KOPT-K1 (cell line): ENCODE measurements around the gene SLC38A9.
A peak's percentile ranks its signal among the peaks of the same experiment; 100 is the strongest.

Experiments
- H3K27ac ChIP-seq: fragments of 200-600 bp; sonication (generic); 2 replicates; pipeline ENCODE4 v1.5.1; 2016; ENCODE audit warnings: antibody characterized with exemption, mild to moderate bottlenecking, low read depth, low read length; ENCODE audit not compliant: poor library complexity, severe bottlenecking
- H3K36me3 ChIP-seq: fragments of 200-600 bp; sonication (generic); 2 replicates; pipeline ENCODE4 v1.5.1; 2017; ENCODE audit warnings: antibody characterized with exemption, mild to moderate bottlenecking, low read length, moderate library complexity; ENCODE audit not compliant: insufficient read depth
- H3K9me3 ChIP-seq: fragments of 200-600 bp; sonication (generic); 2 replicates; pipeline ENCODE4 v1.5.1; 2017; ENCODE audit warnings: antibody characterized with exemption, low read length, mild to moderate bottlenecking; ENCODE audit not compliant: insufficient read depth, poor library complexity, severe bottlenecking

Gene SLC38A9

GRCh38 chr5:55649963-55650362 lies 62.2 kb downstream of the SLC38A9 start:
- Histone ChIP-seq H3K9me3 (no peaks in the 10 kb centered on the region), H3K36me3 (peaks cover 11% of the 10 kb centered on the region; the same call in 1 of the 2 replicates), H3K27ac (no peak overlapping the region)

- Histone ChIP-seq H3K9me3 (no peaks in the 10 kb centered on the region), H3K27ac (no peak overlapping the region), H3K36me3 (peaks cover 13% of the 10 kb centered on the region; the same call in 1 of the 2 replicates)
Measured at GRCh38 chr5:55645304-55645703, 66.8 kb downstream of the SLC38A9 start.

- H3K27ac ChIP-seq, result no peak overlapping the region
- H3K9me3 ChIP-seq, result no peaks in the 10 kb centered on the region
- H3K36me3 ChIP-seq, result 0 out of 2 replicates have a peak, but pooled peaks cover 15% of the 10 kb centered on the region
Measured at GRCh38 chr5:55638455-55638854, 73.7 kb downstream of the SLC38A9 start.

- H3K36me3 ChIP-seq, result 0 out of 2 replicates have a peak, but pooled peaks cover 15% of the 10 kb centered on the region
- H3K9me3 ChIP-seq, result no peaks in the 10 kb centered on the region
- H3K27ac ChIP-seq, result no peak overlapping the region
Measured at GRCh38 chr5:55638051-55638450, 74.1 kb downstream of the SLC38A9 start.

- Histone ChIP-seq H3K9me3 (no peaks in the 10 kb centered on the region), H3K36me3 (0 out of 2 replicates have a peak, but pooled peaks cover 17% of the 10 kb centered on the region), H3K27ac (no peak overlapping the region)
Measured at GRCh38 chr5:55636683-55637082, 75.4 kb downstream of the SLC38A9 start.

GRCh38 chr5:55636177-55636576 lies 75.9 kb downstream of the SLC38A9 start:
- H3K27ac ChIP-seq, result no peak overlapping the region
- H3K9me3 ChIP-seq, result no peaks in the 10 kb centered on the region
- H3K36me3 ChIP-seq, result 0 out of 2 replicates have a peak, but pooled peaks cover 12% of the 10 kb centered on the region

- Histone ChIP-seq H3K27ac (no peak overlapping the region), H3K9me3 (no peaks in the 10 kb centered on the region), H3K36me3 (0 out of 2 replicates have a peak, but pooled peaks cover 10% of the 10 kb centered on the region)
Measured at GRCh38 chr5:55634866-55635265, 77.3 kb downstream of the SLC38A9 start.

- 0 out of 2 replicates have a peak, but pooled peaks cover 10% of the 10 kb centered on the region for H3K36me3 ChIP-seq
- no peaks in the 10 kb centered on the region for H3K9me3 ChIP-seq
- H3K27ac ChIP-seq, result peak overlapping the region; percentile 33
Measured at GRCh38 chr5:55634209-55634805, 77.8 kb downstream of the SLC38A9 start.

- 0 out of 2 replicates have a peak, but pooled peaks cover 7% of the 10 kb centered on the region for H3K36me3 ChIP-seq
- peak overlapping the region; percentile 33 for H3K27ac ChIP-seq
- H3K9me3 ChIP-seq, result no peaks in the 10 kb centered on the region
Measured at GRCh38 chr5:55633574-55634208, 78.4 kb downstream of the SLC38A9 start.

GRCh38 chr5:55629815-55630214 lies 82.3 kb downstream of the SLC38A9 start:
- no peak overlapping the region for H3K27ac ChIP-seq
- H3K9me3 ChIP-seq, result no peaks in the 10 kb centered on the region
- H3K36me3 ChIP-seq, result peaks cover 3% of the 10 kb centered on the region; the same call in 1 of the 2 replicates

- Histone ChIP-seq H3K9me3 (no peaks in the 10 kb centered on the region), H3K36me3 (no peaks in the 10 kb centered on the region; the same call in 1 of the 2 replicates), H3K27ac (no peak overlapping the region)
Measured at GRCh38 chr5:55626790-55627189, 85.3 kb downstream of the SLC38A9 start.

- Histone ChIP-seq H3K27ac (no peak overlapping the region), H3K9me3 (no peaks in the 10 kb centered on the region), H3K36me3 (no peaks in the 10 kb centered on the region; the same call in 1 of the 2 replicates)
Measured at GRCh38 chr5:55625913-55626312, 86.2 kb downstream of the SLC38A9 start.

- H3K9me3 ChIP-seq, result no peaks in the 10 kb centered on the region
- H3K36me3 ChIP-seq, result no peaks in the 10 kb centered on the region; the same call in 1 of the 2 replicates
- H3K27ac ChIP-seq, result no peak overlapping the region
Measured at GRCh38 chr5:55625589-55625909, 86.6 kb downstream of the SLC38A9 start.

GRCh38 chr5:55624841-55625588 lies 87.1 kb downstream of the SLC38A9 start:
- Histone ChIP-seq H3K27ac (no peak overlapping the region), H3K9me3 (no peaks in the 10 kb centered on the region), H3K36me3 (no peaks in the 10 kb centered on the region; the same call in 1 of the 2 replicates)

GRCh38 chr5:55623789-55624188 lies 88.3 kb downstream of the SLC38A9 start:
- H3K36me3 ChIP-seq, result no peaks in the 10 kb centered on the region; the same call in 1 of the 2 replicates
- H3K9me3 ChIP-seq, result no peaks in the 10 kb centered on the region
- H3K27ac ChIP-seq, result no peak overlapping the region
